Activated CD8-positive, alpha-beta T cell treated with anti-CD3 and anti-CD28 coated beads, Interleukin-2, amount 10 ng/mL, durations not matched to agents 7 days and 5 days (primary cell): ENCODE measurements around the gene SCAMP4. TPM values are rescaled to one million over a fixed set of nuclear protein-coding genes. Genes with fewer than 3 reads are reported as not detected.
"Not testable (repeated sequence)": the region's sequence is repeated elsewhere in the genome, so short reads cannot be mapped to it uniquely, and the experiment has no call there.

Source experiments
- ATAC-seq: fragments of 150-1000 bp; cut with Tn5 transposase; one replicate; pipeline ENCODE4 v1.10.0; 2021; ENCODE audit warnings: moderate library complexity
- CTCF ChIA-PET: fragments of 350-600 bp; sonication (Branson Sonifier 250); formaldehyde crosslinking; loops from one replicate; lab custom pipeline; 2021; ENCODE audit warnings: antibody characterized with exemption; lab: Charles Lee
- POLR2A ChIA-PET: fragments of 350-600 bp; sonication (Branson Sonifier 250); formaldehyde crosslinking; loops from one replicate; lab custom pipeline; 2021; ENCODE audit warnings: antibody characterized with exemption; lab: Charles Lee
- DNase-seq: peaks from one replicate; pipeline ENCODE4 v3.0.0-alpha.2; 2020
- H3K27ac Mint-ChIP-seq: one replicate; pipeline ENCODE4 v1.8.0; 2021; ENCODE audit warnings: mild to moderate bottlenecking, mixed read lengths
- H3K27me3 Mint-ChIP-seq: one replicate; pipeline ENCODE4 v1.8.0; 2021; ENCODE audit warnings: low read depth, mixed read lengths
- H3K36me3 Mint-ChIP-seq: one replicate; pipeline ENCODE4 v1.8.0; 2021; ENCODE audit warnings: low read depth, mixed read lengths
- H3K4me1 Mint-ChIP-seq: one replicate; pipeline ENCODE4 v1.8.0; 2021; ENCODE audit warnings: low read depth, mixed read lengths
- H3K4me3 Mint-ChIP-seq: one replicate; pipeline ENCODE4 v1.8.0; 2021; ENCODE audit warnings: mild to moderate bottlenecking, mixed read lengths
- H3K9me3 Mint-ChIP-seq: one replicate; pipeline ENCODE4 v1.8.0; 2022; ENCODE audit warnings: mixed read lengths; ENCODE audit not compliant: insufficient read depth
- total RNA-seq, 2 experiments: library from RNA; stranded (reverse); gene quantifications; one replicate each; pipeline ENCODE4 v1.2.3, GENCODE V29; 2021

Gene SCAMP4
- total RNA-seq, 2 experiments from 2014 or later, result 29.9 to 37.2 TPM

GRCh38 chr19:1877280-1877660, 27.9 kb upstream of the SCAMP4 start:
- Mint-ChIP-seq H3K4me1 (peaks cover 46% of the 10 kb centered on the region), H3K36me3 (peaks cover 43% of the 10 kb centered on the region)
- H3K4me3 Mint-ChIP-seq, DNase-seq, ATAC-seq, H3K9me3 Mint-ChIP-seq, H3K27ac Mint-ChIP-seq, H3K27me3 Mint-ChIP-seq, POLR2A ChIA-PET: not testable (repeated sequence)
- CTCF ChIA-PET, result interaction anchor here (1.3 to 3.4 kb wide), 3 partner anchors 12 to 21 kb away, joined by 4 to 38 read pairs (median 24); no protein-coding TSS in a partner anchor

GRCh38 chr19:1878583-1878982, 26.6 kb upstream of the SCAMP4 start:
- H3K4me3 Mint-ChIP-seq, ATAC-seq, DNase-seq, H3K9me3 Mint-ChIP-seq, POLR2A ChIA-PET, H3K27me3 Mint-ChIP-seq, CTCF ChIA-PET, H3K27ac Mint-ChIP-seq: not testable (repeated sequence)
- Mint-ChIP-seq H3K4me1 (peaks cover 50% of the 10 kb centered on the region), H3K36me3 (peaks cover 52% of the 10 kb centered on the region)

GRCh38 chr19:1879982-1880381, 25.2 kb upstream of the SCAMP4 start:
- H3K27me3 Mint-ChIP-seq, ATAC-seq, H3K4me3 Mint-ChIP-seq, DNase-seq, CTCF ChIA-PET, H3K9me3 Mint-ChIP-seq: not testable (repeated sequence)
- H3K36me3 Mint-ChIP-seq, result peaks cover 51% of the 10 kb centered on the region
- peaks cover 43% of the 10 kb centered on the region for H3K4me1 Mint-ChIP-seq
- peak overlapping the region; percentile 46 for H3K27ac Mint-ChIP-seq
- POLR2A ChIA-PET, result interaction anchor here (1.0 kb wide), 1 partner anchor 17 kb away, joined by 5 read pairs; no protein-coding TSS in a partner anchor

GRCh38 chr19:1880611-1881392, 24.4 kb upstream of the SCAMP4 start:
- POLR2A ChIA-PET, result interaction anchor here (1.0 to 1.8 kb wide), 2 partner anchors 17 to 25 kb away, joined by 5 to 6 read pairs; no protein-coding TSS in a partner anchor
- no peak for DNase-seq
- ATAC-seq, result no peak
- H3K27me3 Mint-ChIP-seq, result no peaks in the 10 kb centered on the region
- CTCF ChIA-PET, result interaction anchor here (3.2 kb wide), 1 partner anchor 16 kb away, joined by 22 read pairs; no protein-coding TSS in a partner anchor
- H3K36me3 Mint-ChIP-seq, result peaks cover 44% of the 10 kb centered on the region
- H3K9me3 Mint-ChIP-seq, result no peaks in the 10 kb centered on the region
- peak overlapping the region; percentile 60 for H3K4me3 Mint-ChIP-seq
- H3K27ac Mint-ChIP-seq, result peak overlapping the region; percentile 63
- peaks cover 47% of the 10 kb centered on the region for H3K4me1 Mint-ChIP-seq

- not testable (repeated sequence) for ATAC-seq, H3K27me3 Mint-ChIP-seq, DNase-seq, H3K9me3 Mint-ChIP-seq
- peak overlapping the region; percentile 93 for H3K4me3 Mint-ChIP-seq
- peaks cover 45% of the 10 kb centered on the region for H3K4me1 Mint-ChIP-seq
- CTCF ChIA-PET, result interaction anchor here (3.2 kb wide), 1 partner anchor 16 kb away, joined by 22 read pairs; no protein-coding TSS in a partner anchor
- H3K36me3 Mint-ChIP-seq, result peaks cover 40% of the 10 kb centered on the region
- peak overlapping the region; percentile 95 for H3K27ac Mint-ChIP-seq
- POLR2A ChIA-PET, result interaction anchor here (1.5 to 1.8 kb wide), 2 partner anchors 24 to 26 kb away, joined by 6 read pairs; no protein-coding TSS in a partner anchor
These were observed 23.7 kb upstream of the SCAMP4 start for GRCh38 chr19:1881393-1882088.

- H3K27ac Mint-ChIP-seq, result peak overlapping the region; percentile 95
- ATAC-seq, result peak; percentile 59
- H3K27me3 Mint-ChIP-seq, result no peaks in the 10 kb centered on the region
- POLR2A ChIA-PET, result interaction anchor here (0.5 to 1.8 kb wide), 9 partner anchors 7 to 593 kb away, joined by 3 to 13 read pairs (median 3); partner anchors contain the start of gene GADD45B
- DNase-seq, result peak; percentile 90
- peaks cover 40% of the 10 kb centered on the region for H3K36me3 Mint-ChIP-seq
- CTCF ChIA-PET, result interaction anchor here (3.2 kb wide), 1 partner anchor 17 kb away, joined by 22 read pairs; no protein-coding TSS in a partner anchor
- peaks cover 48% of the 10 kb centered on the region for H3K4me1 Mint-ChIP-seq
- no peaks in the 10 kb centered on the region for H3K9me3 Mint-ChIP-seq
- H3K4me3 Mint-ChIP-seq, result peak overlapping the region; percentile 93
These were observed 23.0 kb upstream of the SCAMP4 start for GRCh38 chr19:1882089-1882785.

- Mint-ChIP-seq H3K36me3 (peaks cover 40% of the 10 kb centered on the region), H3K4me3 (peak overlapping the region; percentile 93), H3K4me1 (peaks cover 53% of the 10 kb centered on the region), H3K9me3 (no peaks in the 10 kb centered on the region), H3K27ac (peak overlapping the region; percentile 95), H3K27me3 (no peaks in the 10 kb centered on the region)
- CTCF ChIA-PET, result interaction anchor here (1.3 to 3.2 kb wide), 2 partner anchors 12 to 18 kb away, joined by 3 to 22 read pairs; no protein-coding TSS in a partner anchor
- DNase-seq (no peak), ATAC-seq (peak; percentile 1)
- POLR2A ChIA-PET, result interaction anchor here (0.6 to 3.0 kb wide), 14 partner anchors 8 to 30 kb away, joined by 3 to 26 read pairs (median 4); no protein-coding TSS in a partner anchor
These were observed 22.2 kb upstream of the SCAMP4 start for GRCh38 chr19:1882786-1883692.

- H3K36me3 Mint-ChIP-seq, result peaks cover 36% of the 10 kb centered on the region
- CTCF ChIA-PET, result interaction anchor here (1.3 to 3.2 kb wide), 2 partner anchors 11 to 19 kb away, joined by 3 to 22 read pairs; no protein-coding TSS in a partner anchor
- H3K27me3 Mint-ChIP-seq, result no peaks in the 10 kb centered on the region
- ATAC-seq (peak; percentile 10), DNase-seq (no peak)
- peaks cover 50% of the 10 kb centered on the region for H3K4me1 Mint-ChIP-seq
- peak overlapping the region; percentile 93 for H3K4me3 Mint-ChIP-seq
- POLR2A ChIA-PET, result interaction anchor here (0.7 to 3.0 kb wide), 8 partner anchors 8 to 168 kb away, joined by 3 to 26 read pairs (median 4); partner anchors contain the start of gene MKNK2
- H3K9me3 Mint-ChIP-seq, result no peaks in the 10 kb centered on the region
- peak overlapping the region; percentile 95 for H3K27ac Mint-ChIP-seq
These were observed 21.4 kb upstream of the SCAMP4 start for GRCh38 chr19:1883784-1884183.

- Mint-ChIP-seq H3K4me3 (peak overlapping the region; percentile 93), H3K4me1 (peaks cover 50% of the 10 kb centered on the region), H3K36me3 (peaks cover 36% of the 10 kb centered on the region), H3K27ac (peak overlapping the region; percentile 95), H3K27me3 (no peaks in the 10 kb centered on the region), H3K9me3 (no peaks in the 10 kb centered on the region)
- ChIA-PET CTCF (interaction anchor here (3.2 kb wide), 1 partner anchor 19 kb away, joined by 22 read pairs; no protein-coding TSS in a partner anchor), POLR2A (interaction anchor here (0.7 to 3.0 kb wide), 10 partner anchors 8 to 167 kb away, joined by 3 to 26 read pairs (median 6); partner anchors contain the start of gene MKNK2)
- DNase-seq, result peak; percentile 61
- peak; percentile 23 for ATAC-seq
These were observed 20.9 kb upstream of the SCAMP4 start for GRCh38 chr19:1884291-1884718.
